Astrocyte of the spinal cord (primary cell): ENCODE measurements around the gene DHX58.
"Not testable (repeated sequence)": the region's sequence is repeated elsewhere in the genome, so short reads cannot be mapped to it uniquely, and the experiment has no call there.

ENCODE experiments used
- DNase-seq: peaks from one replicate; pipeline ENCODE4 v3.0.0; 2011; ENCODE audit warnings: low read depth, low spot score
- H3K4me3 ChIP-seq: 2 replicates; pipeline ENCODE4 v1.5.1; 2011; ENCODE audit warnings: low read depth, mild to moderate bottlenecking, low read length, moderate library complexity
- in situ Hi-C: cut with HindIII; loops from 2 replicates; pipeline ENCODE4 v1.10.0; 2017; ENCODE audit warnings: low sequenced_read_pairs
- TF ChIP-seq, protein P1 (sequence below): IDR thresholded peaks from 2 replicates; pipeline ENCODE4 v1.5.1; 2012; ENCODE audit warnings: low read depth, mild to moderate bottlenecking, low read length, inconsistent platforms

Gene DHX58

DNA sequence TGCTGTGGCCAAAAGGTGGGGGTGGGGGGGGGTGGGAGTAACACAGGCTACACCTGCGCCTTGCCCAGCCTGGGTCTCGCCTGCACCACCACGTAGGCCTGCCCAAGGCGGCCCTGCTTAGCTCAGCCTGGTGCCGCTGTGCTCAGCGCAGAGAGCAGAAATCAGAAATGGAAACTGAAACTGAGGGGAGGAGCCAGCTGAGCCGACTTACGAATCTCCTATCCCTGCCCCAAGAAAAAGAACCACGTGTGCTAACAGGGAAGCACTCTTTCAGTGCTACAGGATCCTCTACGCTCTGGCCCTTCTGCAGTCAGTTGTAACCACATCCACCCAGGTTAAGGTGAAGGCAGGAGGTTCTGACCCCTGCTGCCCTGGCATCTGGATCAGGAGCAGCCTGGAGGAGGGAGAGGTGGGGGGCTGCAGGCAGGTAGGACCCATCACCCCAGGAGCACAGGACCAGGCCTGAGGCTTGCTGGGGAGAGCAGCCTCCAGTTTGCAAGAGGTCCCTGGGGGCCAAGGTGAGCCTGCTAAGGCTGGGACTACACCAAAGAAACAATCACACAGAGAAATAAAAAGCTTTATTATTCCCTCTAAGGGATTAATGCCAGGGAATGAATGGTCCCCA lies at the start of gene DHX58:
TSS of gene DHX58 (minus strand) at position 163 of the 625 bp plus-strand sequence. CDS start 822 bp downstream, outside the sequence.
- in situ Hi-C loops = no loop called here
- peak; percentile 64 for DNase-seq
- TF ChIP-seq, protein P1, sequence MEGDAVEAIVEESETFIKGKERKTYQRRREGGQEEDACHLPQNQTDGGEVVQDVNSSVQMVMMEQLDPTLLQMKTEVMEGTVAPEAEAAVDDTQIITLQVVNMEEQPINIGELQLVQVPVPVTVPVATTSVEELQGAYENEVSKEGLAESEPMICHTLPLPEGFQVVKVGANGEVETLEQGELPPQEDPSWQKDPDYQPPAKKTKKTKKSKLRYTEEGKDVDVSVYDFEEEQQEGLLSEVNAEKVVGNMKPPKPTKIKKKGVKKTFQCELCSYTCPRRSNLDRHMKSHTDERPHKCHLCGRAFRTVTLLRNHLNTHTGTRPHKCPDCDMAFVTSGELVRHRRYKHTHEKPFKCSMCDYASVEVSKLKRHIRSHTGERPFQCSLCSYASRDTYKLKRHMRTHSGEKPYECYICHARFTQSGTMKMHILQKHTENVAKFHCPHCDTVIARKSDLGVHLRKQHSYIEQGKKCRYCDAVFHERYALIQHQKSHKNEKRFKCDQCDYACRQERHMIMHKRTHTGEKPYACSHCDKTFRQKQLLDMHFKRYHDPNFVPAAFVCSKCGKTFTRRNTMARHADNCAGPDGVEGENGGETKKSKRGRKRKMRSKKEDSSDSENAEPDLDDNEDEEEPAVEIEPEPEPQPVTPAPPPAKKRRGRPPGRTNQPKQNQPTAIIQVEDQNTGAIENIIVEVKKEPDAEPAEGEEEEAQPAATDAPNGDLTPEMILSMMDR = no peak
- no peak within 1 kb of the TSS for H3K4me3 ChIP-seq

DNA sequence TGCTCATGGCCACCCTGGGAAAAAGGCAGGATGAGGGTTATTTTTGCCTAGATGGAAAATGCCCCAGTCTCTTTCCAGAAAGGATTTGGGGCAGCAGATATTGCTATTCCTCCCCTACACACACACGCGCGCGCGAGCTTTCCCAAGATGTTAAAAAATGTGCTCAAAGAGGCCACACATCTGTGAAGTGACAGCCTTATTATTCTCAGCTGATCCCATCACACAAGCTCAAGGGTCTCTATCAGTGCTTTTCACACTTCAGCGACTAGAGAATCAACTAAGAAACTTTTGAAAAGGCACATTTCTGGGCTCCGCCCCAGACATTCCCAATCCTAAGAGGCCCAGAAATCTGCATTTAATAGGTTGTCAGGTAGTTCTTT lies 48.0 kb upstream of the DHX58 start:
- in situ Hi-C loops = no loop called here
- TF ChIP-seq, protein P1 = no peak
- no peak for DNase-seq
- H3K4me3 ChIP-seq = no peak overlapping the region

DNA sequence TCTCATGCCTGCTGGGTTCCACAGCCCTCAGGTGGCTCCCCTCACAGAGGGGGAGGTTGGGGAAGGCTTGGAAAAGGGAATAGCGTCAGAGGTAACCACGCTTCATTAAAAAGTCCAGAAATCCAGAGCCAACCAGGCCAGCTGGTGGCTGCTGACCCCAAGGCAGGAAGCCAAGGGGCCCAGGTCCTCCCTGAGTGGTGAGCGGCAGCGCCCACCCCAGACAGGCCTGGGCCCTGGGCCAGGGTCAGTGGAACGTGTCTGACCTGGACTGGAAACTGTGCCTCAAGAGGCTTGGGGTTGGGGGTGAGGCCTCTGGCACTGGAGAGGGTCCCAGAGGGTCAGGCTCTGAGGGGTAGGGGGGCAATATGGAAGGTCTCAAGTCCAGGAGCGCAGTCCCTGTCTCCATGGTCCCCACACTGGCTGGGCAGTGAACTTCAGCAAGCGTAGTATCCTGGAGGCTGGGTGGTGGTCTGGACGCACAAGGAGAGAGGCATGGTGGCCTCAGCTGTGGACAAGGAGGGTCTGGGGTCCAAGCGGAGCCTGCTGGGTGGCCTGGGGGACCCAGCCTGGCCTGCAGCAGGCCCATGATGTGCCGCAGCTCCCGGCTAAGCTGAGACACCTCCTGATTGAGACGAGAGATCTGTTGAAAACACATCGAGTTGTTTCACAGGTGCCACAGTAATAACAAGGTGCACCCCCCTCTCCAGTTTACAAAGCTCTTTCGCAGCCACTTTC lies 47.4 kb upstream of the DHX58 start:
- TF ChIP-seq, protein P1 = no peak
- in situ Hi-C loops = no loop called here
- no peak for DNase-seq
- no peak overlapping the region for H3K4me3 ChIP-seq

DNA sequence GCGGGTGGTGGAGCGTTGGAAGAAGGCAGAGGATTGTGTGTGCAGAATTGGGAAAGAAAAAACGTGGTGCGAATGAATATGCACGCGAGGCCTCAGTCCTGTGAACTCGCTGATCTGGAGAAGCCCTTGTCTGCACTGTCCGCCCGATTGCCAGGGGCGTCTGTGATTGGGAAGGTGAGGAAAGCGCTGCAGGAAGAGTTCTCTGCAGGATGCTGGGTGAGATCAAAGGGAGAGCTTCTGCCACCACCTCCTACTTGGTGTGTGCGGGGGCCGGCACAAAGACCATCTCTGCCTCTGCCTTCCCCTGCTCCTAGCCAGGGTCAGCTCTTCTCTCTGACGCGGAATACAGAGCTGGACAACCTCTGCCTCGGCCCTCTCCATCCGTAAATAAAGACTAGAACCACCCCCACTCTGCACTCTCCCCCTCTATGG lies 43.1 kb upstream of the DHX58 start:
- no peak for DNase-seq
- peak overlapping the region; percentile 96 for H3K4me3 ChIP-seq
- in situ Hi-C loops = no loop called here
- TF ChIP-seq, protein P1 = no peak

DNA sequence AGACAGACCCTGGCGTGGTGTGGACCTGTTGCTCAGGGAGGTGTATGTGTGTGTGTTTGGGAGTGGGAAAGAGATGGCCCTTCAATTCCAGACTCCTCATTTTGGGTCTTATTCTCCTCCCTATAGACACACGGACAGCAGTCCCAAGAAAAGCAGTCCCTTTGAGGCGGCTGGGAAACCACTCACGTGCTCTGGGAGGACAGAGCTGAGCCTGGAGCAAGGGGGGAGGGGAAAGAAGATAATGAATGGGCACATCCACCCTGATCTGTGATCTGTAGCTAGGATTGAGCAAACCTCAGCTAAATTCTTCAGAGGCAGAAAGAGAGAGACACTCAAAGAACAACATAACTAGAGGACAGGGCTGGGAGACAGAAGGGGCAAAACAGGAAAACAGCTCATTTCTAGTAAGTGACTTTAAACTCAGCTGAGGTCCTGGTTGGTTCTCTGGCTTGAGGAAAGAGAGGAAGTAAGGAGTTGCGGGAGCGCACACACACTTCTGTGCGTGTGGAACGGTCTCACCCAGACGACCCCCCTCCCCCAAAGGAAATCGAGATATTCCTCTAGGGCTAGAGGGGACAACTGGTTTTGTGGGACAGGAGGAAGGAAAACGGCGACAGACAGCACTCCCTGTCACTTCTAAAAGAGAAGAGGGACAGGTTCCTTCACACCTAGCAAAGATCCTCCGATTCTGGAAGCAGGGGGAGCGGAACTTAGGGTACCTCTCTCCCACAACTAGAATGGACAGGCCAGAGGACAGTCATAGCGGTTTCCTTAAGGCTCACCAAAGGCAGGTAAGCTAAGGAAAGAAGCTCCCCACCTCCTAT lies 41.6 kb upstream of the DHX58 start:
- DNase-seq = peak; percentile 4
- peak overlapping the region; percentile 96 for H3K4me3 ChIP-seq
- in situ Hi-C loops = no loop called here
- TF ChIP-seq, protein P1 = no peak

DNA sequence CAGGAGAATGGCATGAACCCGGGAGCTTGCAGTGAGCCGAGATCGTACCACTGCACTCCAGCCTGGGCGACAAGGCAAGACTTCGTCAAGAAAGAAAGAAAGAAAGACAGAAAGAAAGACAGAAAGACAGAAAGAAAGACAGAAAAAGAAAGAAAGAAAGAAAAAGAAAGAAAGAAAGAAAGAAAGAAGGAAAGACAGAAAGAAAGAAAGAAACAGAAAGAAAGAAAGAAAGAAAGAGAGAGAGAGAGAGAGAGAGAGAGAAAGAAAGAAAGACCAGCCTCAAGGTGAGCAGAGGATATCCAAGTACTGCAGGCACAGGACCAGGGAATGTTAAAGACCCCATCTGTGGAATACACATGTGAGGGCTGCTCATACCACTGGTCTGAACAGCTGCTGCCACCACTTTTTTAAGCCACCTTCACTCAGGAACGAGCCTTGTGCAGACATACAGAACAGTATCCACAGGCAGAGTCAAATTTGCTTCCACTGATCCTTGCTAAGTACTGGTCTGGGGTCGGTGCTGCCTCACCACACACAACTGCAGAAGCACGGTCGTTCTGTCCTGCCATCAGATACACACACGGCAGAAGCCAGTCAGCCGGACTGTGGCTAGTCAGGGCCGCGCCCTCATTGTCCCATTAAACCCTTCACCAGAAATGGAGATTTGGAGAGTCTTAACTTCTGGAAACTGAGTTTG lies 34.5 kb upstream of the DHX58 start:
- in situ Hi-C loops = no loop called here
- no peak for DNase-seq

DNA sequence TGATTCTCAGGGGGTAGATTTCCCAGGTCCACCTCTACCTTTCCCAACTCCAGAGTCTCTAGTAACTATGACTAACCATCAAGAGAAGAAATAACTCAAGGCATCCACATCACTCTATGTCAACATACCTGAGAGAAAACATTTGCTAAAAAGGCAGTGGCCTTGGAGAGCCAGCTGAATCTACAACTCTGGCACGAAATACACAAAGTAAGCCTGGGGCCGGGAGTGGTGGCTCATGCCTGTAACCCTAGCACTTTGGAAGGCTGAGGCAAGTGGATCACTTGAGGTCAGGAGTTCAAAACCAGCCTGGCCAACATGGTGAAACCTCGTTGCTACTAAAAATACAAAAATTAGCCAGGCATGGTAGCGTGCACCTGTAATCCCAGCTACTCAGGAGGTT lies 30.6 kb upstream of the DHX58 start:
- in situ Hi-C loops, H3K4me3 ChIP-seq: not testable (repeated sequence)

More for the DNA sequence above, 34.5 kb upstream of the DHX58 start:
- H3K4me3 ChIP-seq = no peak overlapping the region
- TF ChIP-seq, protein P1 = no peak

More for the DNA sequence above, 30.6 kb upstream of the DHX58 start:
- DNase-seq = not testable (repeated sequence)
